ENCODE measurements around the gene DIAPH2.

The DIAPH2 gene

GRCh38 chrX:97605271-97605670 lies 920.6 kb downstream of the DIAPH2 start:
- TF ChIP-seq RARB (CRISPR knock-in tag; IDR thresholded peaks at IDR 0.05) (no peak), ZFP3 (CRISPR knock-in tag; IDR thresholded peaks at IDR 0.05) (no peak), OSR1 (CRISPR knock-in tag; IDR thresholded peaks at IDR 0.05) (no peak), ZC3H10 (CRISPR knock-in tag; IDR thresholded peaks at IDR 0.05) (no peak), TOX (CRISPR knock-in tag; IDR thresholded peaks at IDR 0.05; ENCODE audit: borderline replicate concordance) (no peak), POU6F1 (CRISPR knock-in tag; IDR thresholded peaks at IDR 0.05; ENCODE audit: borderline replicate concordance, low read depth) (no peak), ZNF70 (CRISPR knock-in tag; IDR thresholded peaks at IDR 0.05) (no peak)
- no peak for ATAC-seq

- ATAC-seq: no peak
- TF ChIP-seq ZFP30 (CRISPR knock-in tag; IDR thresholded peaks at IDR 0.05): no peak
- TF ChIP-seq ISL1 (CRISPR knock-in tag; IDR thresholded peaks at IDR 0.05): no peak
- TF ChIP-seq GLIS3 (CRISPR knock-in tag; IDR thresholded peaks at IDR 0.05): no peak
- no peak for TF ChIP-seq ZFP3 (CRISPR knock-in tag; IDR thresholded peaks at IDR 0.05)
- TF ChIP-seq ZNF8 (CRISPR knock-in tag; IDR thresholded peaks at IDR 0.05): no peak
- TF ChIP-seq, protein P1, sequence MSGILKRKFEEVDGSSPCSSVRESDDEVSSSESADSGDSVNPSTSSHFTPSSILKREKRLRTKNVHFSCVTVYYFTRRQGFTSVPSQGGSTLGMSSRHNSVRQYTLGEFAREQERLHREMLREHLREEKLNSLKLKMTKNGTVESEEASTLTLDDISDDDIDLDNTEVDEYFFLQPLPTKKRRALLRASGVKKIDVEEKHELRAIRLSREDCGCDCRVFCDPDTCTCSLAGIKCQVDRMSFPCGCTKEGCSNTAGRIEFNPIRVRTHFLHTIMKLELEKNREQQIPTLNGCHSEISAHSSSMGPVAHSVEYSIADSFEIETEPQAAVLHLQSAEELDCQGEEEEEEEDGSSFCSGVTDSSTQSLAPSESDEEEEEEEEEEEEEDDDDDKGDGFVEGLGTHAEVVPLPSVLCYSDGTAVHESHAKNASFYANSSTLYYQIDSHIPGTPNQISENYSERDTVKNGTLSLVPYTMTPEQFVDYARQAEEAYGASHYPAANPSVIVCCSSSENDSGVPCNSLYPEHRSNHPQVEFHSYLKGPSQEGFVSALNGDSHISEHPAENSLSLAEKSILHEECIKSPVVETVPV (CRISPR knock-in tag; IDR thresholded peaks at IDR 0.05): no peak
- no peak for TF ChIP-seq BACH2 (CRISPR knock-in tag; IDR thresholded peaks at IDR 0.05; ENCODE audit: borderline replicate concordance)
- no peak for TF ChIP-seq ESRRG (CRISPR knock-in tag; IDR thresholded peaks at IDR 0.05)
- no peak for TF ChIP-seq CSDC2 (CRISPR knock-in tag; IDR thresholded peaks at IDR 0.05)
- TF ChIP-seq TSHZ2 (CRISPR knock-in tag; IDR thresholded peaks at IDR 0.05): no peak
- TF ChIP-seq TOX (CRISPR knock-in tag; IDR thresholded peaks at IDR 0.05; ENCODE audit: borderline replicate concordance): no peak
- TF ChIP-seq OSR1 (CRISPR knock-in tag; IDR thresholded peaks at IDR 0.05): no peak
- TF ChIP-seq TCF4 (CRISPR knock-in tag; IDR thresholded peaks at IDR 0.05; ENCODE audit: borderline replicate concordance): no peak
- TF ChIP-seq PATZ1 (CRISPR knock-in tag; IDR thresholded peaks at IDR 0.05; ENCODE audit: borderline replicate concordance): no peak
- TF ChIP-seq ZNF565 (CRISPR knock-in tag; conservative IDR thresholded peaks at IDR 0.05; ENCODE audit: low read depth): no peak
- TF ChIP-seq ZNF70 (CRISPR knock-in tag; IDR thresholded peaks at IDR 0.05): no peak
- TF ChIP-seq, protein P2, sequence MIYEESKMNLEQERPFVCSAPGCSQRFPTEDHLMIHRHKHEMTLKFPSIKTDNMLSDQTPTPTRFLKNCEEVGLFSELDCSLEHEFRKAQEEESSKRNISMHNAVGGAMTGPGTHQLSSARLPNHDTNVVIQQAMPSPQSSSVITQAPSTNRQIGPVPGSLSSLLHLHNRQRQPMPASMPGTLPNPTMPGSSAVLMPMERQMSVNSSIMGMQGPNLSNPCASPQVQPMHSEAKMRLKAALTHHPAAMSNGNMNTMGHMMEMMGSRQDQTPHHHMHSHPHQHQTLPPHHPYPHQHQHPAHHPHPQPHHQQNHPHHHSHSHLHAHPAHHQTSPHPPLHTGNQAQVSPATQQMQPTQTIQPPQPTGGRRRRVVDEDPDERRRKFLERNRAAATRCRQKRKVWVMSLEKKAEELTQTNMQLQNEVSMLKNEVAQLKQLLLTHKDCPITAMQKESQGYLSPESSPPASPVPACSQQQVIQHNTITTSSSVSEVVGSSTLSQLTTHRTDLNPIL (CRISPR knock-in tag; IDR thresholded peaks at IDR 0.05; ENCODE audit: low read depth): no peak
Measured at GRCh38 chrX:97609357-97609756, 924.7 kb downstream of the DIAPH2 start.

- ATAC-seq: no peak
- TF ChIP-seq OSR1 (CRISPR knock-in tag; IDR thresholded peaks at IDR 0.05) (no peak), PPARA (CRISPR knock-in tag; IDR thresholded peaks at IDR 0.05; ENCODE audit: borderline replicate concordance) (no peak), ZNF8 (CRISPR knock-in tag; IDR thresholded peaks at IDR 0.05) (no peak), ZNF70 (CRISPR knock-in tag; IDR thresholded peaks at IDR 0.05) (no peak), CSDC2 (CRISPR knock-in tag; IDR thresholded peaks at IDR 0.05) (no peak), ISL1 (CRISPR knock-in tag; IDR thresholded peaks at IDR 0.05) (no peak), ZNF565 (CRISPR knock-in tag; conservative IDR thresholded peaks at IDR 0.05; ENCODE audit: low read depth) (no peak), ZC3H10 (CRISPR knock-in tag; IDR thresholded peaks at IDR 0.05) (no peak)
Measured at GRCh38 chrX:97609938-97610337, 925.3 kb downstream of the DIAPH2 start.
